IMR-90 (cell line): ENCODE data around the gene C21orf58. TPM values are rescaled to one million over a fixed set of nuclear protein-coding genes. Genes with fewer than 3 reads are reported as not detected.

ENCODE experiments used
- ATAC-seq: fragments of 200-7000 bp; cut with Tn5 transposase; 2 replicates; pipeline ENCODE4 v1.9.1; 2020; ENCODE audit warnings: low read depth, mild to moderate bottlenecking, moderate library complexity
- BruUV-seq: library from RNA; stranded (reverse); fragments of 400-500 nt; replicated peaks from 2 replicates; lab custom pipeline; 2021; lab: Mats Ljungman, UMichigan
- CTCF ChIA-PET: fragments of 300-600 bp; formaldehyde crosslinking; extraction: SDS; loops from one replicate; lab custom pipeline; 2021; ENCODE audit warnings: antibody characterized with exemption; lab: Yijun Ruan, JAX
- POLR2A ChIA-PET: fragments of 300-600 bp; sonication (Branson Sonifier 250); formaldehyde crosslinking; loops from one replicate; lab custom pipeline; 2022; ENCODE audit warnings: antibody characterized with exemption; ENCODE audit not compliant: unreplicated experiment; lab: Charles Lee
- DNase-seq: peaks from one replicate; pipeline ENCODE4 v3.0.0; 2013
- H2AFZ ChIP-seq: replicated peaks from 2 replicates; pipeline ENCODE3; 2013; ENCODE audit warnings: low read length, mild to moderate bottlenecking; ENCODE audit not compliant: poor library complexity
- H2AK5ac ChIP-seq: 2 replicates; pipeline ENCODE4 v1.6.1; 2013; ENCODE audit warnings: low read depth, low read length, inconsistent platforms
- H2AK9ac ChIP-seq: replicated peaks from 2 replicates; pipeline ENCODE3; 2013; ENCODE audit warnings: mild to moderate bottlenecking, low read depth, low read length, moderate library complexity; ENCODE audit not compliant: poor library complexity
- H2BK120ac ChIP-seq: 2 replicates; pipeline ENCODE4 v1.6.1; 2013; ENCODE audit warnings: low read depth, low read length, inconsistent platforms
- H2BK15ac ChIP-seq: 3 replicates; pipeline ENCODE4 v1.6.1; 2013; ENCODE audit warnings: low read depth, low read length, inconsistent platforms
- H2BK20ac ChIP-seq: 2 replicates; pipeline ENCODE4 v1.6.1; 2013; ENCODE audit warnings: low read depth, mild to moderate bottlenecking, inconsistent platforms, low read length, moderate library complexity
- H2BK5ac ChIP-seq: 2 replicates; pipeline ENCODE4 v1.6.1; 2013; ENCODE audit warnings: mild to moderate bottlenecking, low read depth, low read length, inconsistent platforms; ENCODE audit not compliant: poor library complexity, severe bottlenecking
- H3K14ac ChIP-seq: replicated peaks from 2 replicates; pipeline ENCODE4 v1.6.1; 2013; ENCODE audit warnings: low read depth, low read length, inconsistent platforms
- H3K18ac ChIP-seq: 2 replicates; pipeline ENCODE4 v1.6.1; 2013; ENCODE audit warnings: low read depth, low read length, control low read depth
- H3K23ac ChIP-seq: 2 replicates; pipeline ENCODE4 v1.6.1; 2013; ENCODE audit warnings: low read depth, low read length, inconsistent platforms
- H3K27ac ChIP-seq: 2 replicates; pipeline ENCODE4 v1.5.1; 2013; ENCODE audit warnings: mild to moderate bottlenecking, control low read depth, low read length; ENCODE audit not compliant: insufficient read depth
- H3K27me3 ChIP-seq: 2 replicates; pipeline ENCODE4 v1.6.1; 2013; ENCODE audit warnings: low read length; ENCODE audit not compliant: control insufficient read depth, insufficient read depth
- H3K36me3 ChIP-seq: 2 replicates; pipeline ENCODE4 v1.6.1; 2013; ENCODE audit warnings: low read length, mixed read lengths; ENCODE audit not compliant: control insufficient read depth, insufficient read depth
- H3K4ac ChIP-seq: 2 replicates; pipeline ENCODE4 v1.6.1; 2013; ENCODE audit warnings: low read depth, low read length, inconsistent platforms
- H3K4me1 ChIP-seq: 2 replicates; pipeline ENCODE4 v1.6.1; 2013; ENCODE audit warnings: low read length, mixed read lengths; ENCODE audit not compliant: control insufficient read depth, insufficient read depth
- H3K4me2 ChIP-seq: 2 replicates; pipeline ENCODE4 v1.6.1; 2013; ENCODE audit warnings: low read depth, mild to moderate bottlenecking, control low read depth, low read length, moderate library complexity
- H3K4me3 ChIP-seq: 2 replicates; pipeline ENCODE4 v1.5.1; 2013; ENCODE audit warnings: low read depth, mild to moderate bottlenecking, control low read depth, low read length, moderate library complexity; ENCODE audit not compliant: insufficient read depth
- H3K56ac ChIP-seq: 2 replicates; pipeline ENCODE4 v1.6.1; 2013; ENCODE audit warnings: low read length, inconsistent platforms; ENCODE audit not compliant: insufficient read depth; ENCODE audit errors: extremely low read depth
- H3K79me1 ChIP-seq, 2 experiments: 2 replicates each; pipeline ENCODE4 v1.6.1; 2013; ENCODE audit warnings: low read length in 2 of 2, inconsistent platforms in 1 of 2, low read depth in 1 of 2
- H3K9ac ChIP-seq: 2 replicates; pipeline ENCODE4 v1.6.1; 2013; ENCODE audit warnings: low read depth, low read length, control low read depth
- H3K9me1 ChIP-seq: 2 replicates; pipeline ENCODE4 v1.6.1; 2013; ENCODE audit warnings: low read length, inconsistent platforms; ENCODE audit not compliant: insufficient read depth
- H3K9me3 ChIP-seq: 2 replicates; pipeline ENCODE4 v1.6.1; 2013; ENCODE audit warnings: low read length; ENCODE audit not compliant: control insufficient read depth, insufficient read depth
- H4K20me1 ChIP-seq: 2 replicates; pipeline ENCODE4 v1.6.1; 2013; ENCODE audit warnings: low read length, inconsistent platforms; ENCODE audit not compliant: insufficient read depth
- H4K5ac ChIP-seq: 2 replicates; pipeline ENCODE4 v1.6.1; 2013; ENCODE audit warnings: mild to moderate bottlenecking, low read depth, low read length, control low read depth
- H4K8ac ChIP-seq, 2 experiments: 2 replicates each; pipeline ENCODE4 v1.6.1; 2013; ENCODE audit warnings: low read depth in 2 of 2, low read length in 2 of 2, control low read depth in 1 of 2, inconsistent platforms in 1 of 2
- H4K91ac ChIP-seq: 2 replicates; pipeline ENCODE4 v1.6.1; 2013; ENCODE audit warnings: low read depth, low read length, inconsistent platforms; ENCODE audit not compliant: insufficient read depth
- BHLHE40 ChIP-seq: fragments of 150-350 bp; IDR thresholded peaks from 2 replicates; pipeline ENCODE4 v1.6.1; 2016; ENCODE audit warnings: mild to moderate bottlenecking, low read depth, low read length
- CEBPB ChIP-seq: IDR thresholded peaks from 2 replicates; pipeline ENCODE4 v1.6.1; 2012; ENCODE audit warnings: low read depth, low read length, improper control_type of control experiment
- CHD1 ChIP-seq: IDR thresholded peaks from 2 replicates; pipeline ENCODE4 v1.6.1; 2012; ENCODE audit warnings: low read depth, low read length, improper control_type of control experiment
- CTCF ChIP-seq: conservative IDR thresholded peaks from 2 replicates; pipeline ENCODE4 v1.5.1; 2012; ENCODE audit warnings: mild to moderate bottlenecking, low read depth, low read length, improper control_type of control experiment
- ELK1 ChIP-seq: fragments of 150-350 bp; IDR thresholded peaks from 2 replicates; pipeline ENCODE4 v1.6.1; 2016; ENCODE audit warnings: low read depth, mild to moderate bottlenecking, low read length, moderate library complexity, borderline replicate concordance
- FOS ChIP-seq: fragments of 150-350 bp; IDR thresholded peaks from 2 replicates; pipeline ENCODE4 v1.6.1; 2016; ENCODE audit warnings: low read depth, low read length
- MAFK ChIP-seq: IDR thresholded peaks from 2 replicates; pipeline ENCODE4 v1.6.1; 2012; ENCODE audit warnings: low read depth, low read length, improper control_type of control experiment
- MAZ ChIP-seq: IDR thresholded peaks from 2 replicates; pipeline ENCODE4 v1.6.1; 2012; ENCODE audit warnings: low read depth, mild to moderate bottlenecking, low read length, improper control_type of control experiment, moderate library complexity, borderline replicate concordance
- MXI1 ChIP-seq: IDR thresholded peaks from 2 replicates; pipeline ENCODE4 v1.6.1; 2012; ENCODE audit warnings: low read depth, mild to moderate bottlenecking, low read length, moderate library complexity, borderline replicate concordance
- NFE2L2 ChIP-seq: fragments of 150-350 bp; IDR thresholded peaks from 2 replicates; pipeline ENCODE4 v1.6.1; 2016; ENCODE audit warnings: low read depth, mild to moderate bottlenecking, low read length
- POLR2A ChIP-seq: IDR thresholded peaks from 2 replicates; pipeline ENCODE4 v1.6.1; 2012; ENCODE audit warnings: mild to moderate bottlenecking, low read depth, low read length
- RCOR1 ChIP-seq: IDR thresholded peaks from 2 replicates; pipeline ENCODE4 v1.6.1; 2012; ENCODE audit warnings: mild to moderate bottlenecking, low read length, improper control_type of control experiment; ENCODE audit not compliant: insufficient replicate concordance
- RFX5 ChIP-seq: IDR thresholded peaks from 2 replicates; pipeline ENCODE4 v1.8.0; 2012; ENCODE audit warnings: low read depth, mild to moderate bottlenecking, low read length, moderate library complexity
- SMC3 ChIP-seq: fragments of 150-350 bp; IDR thresholded peaks from 2 replicates; pipeline ENCODE4 v1.6.1; 2016; ENCODE audit warnings: low read depth, mild to moderate bottlenecking, antibody characterized with exemption, low read length, moderate library complexity
- USF2 ChIP-seq: fragments of 150-350 bp; IDR thresholded peaks from 2 replicates; pipeline ENCODE4 v1.6.1; 2017; ENCODE audit warnings: mild to moderate bottlenecking, antibody characterized with exemption, low read length, low read depth
- WGBS, 2 experiments: methylation state at CpG; one replicate each; pipeline versions ENCODE4 v1.1.5 to v1.1.7; 2013; ENCODE audit warnings: missing lambda C conversion rate in 2 of 2; ENCODE audit not compliant: insufficient read length in 1 of 2; ENCODE audit errors: extremely low coverage in 2 of 2; 5-methylcytosine and 5-hydroxymethylcytosine counted together
- dilution Hi-C: fragments of 300-500 bp; cut with HindIII; formaldehyde crosslinking; loops from one replicate; pipeline ENCODE4 v1.14.3; 2018; ENCODE audit warnings: low sequenced_read_pairs; ENCODE audit not compliant: unreplicated experiment
- in situ Hi-C: fragments of 300-500 bp; cut with MboI; formaldehyde crosslinking; loops from 3 replicates; pipeline ENCODE4 v1.14.3; 2019; ENCODE audit warnings: low sequenced_read_pairs, inconsistent platforms, mixed read lengths
- intact Hi-C: fragments of 100-400 bp; cut with micrococcal nuclease; formaldehyde crosslinking; loops from 2 replicates; pipeline ENCODE4 v1.10.0; 2022
- polyA plus RNA-seq, 3 experiments: library from polyadenylated mRNA; depleted of rRNA; stranded (reverse); fragments of >200 nt; gene quantifications; 2 replicates each; pipeline ENCODE4 v1.2.3, GENCODE V29; 2012; ENCODE audit warnings: low replicate concordance in 1 of 3
- total RNA-seq: library from RNA; depleted of rRNA; stranded (reverse); fragments of >200 nt; gene quantifications from 2 replicates; pipeline ENCODE4 v1.2.3, GENCODE V29; 2012

The C21orf58 gene
- total and polyA plus RNA-seq, 2 of the 4 experiments (the other 2 are of a cell fraction) = 2.7 to 6.2 TPM

GRCh38 chr21:46252840-46253239 lies 70.8 kb downstream of the C21orf58 start:
- Histone ChIP-seq H3K36me3 (peaks cover 77% of the 10 kb centered on the region), H4K20me1 (no peaks in the 10 kb centered on the region; the same call in none of the 2 replicates), H2BK120ac (no peak overlapping the region), H2BK5ac (no peak overlapping the region), H3K4ac (no peak overlapping the region), H3K56ac (no peak overlapping the region), H3K79me1 (peaks cover 8 to 37% of the 10 kb centered on the region in 2 experiments), H2AFZ (no peak overlapping the region), H3K27ac (no peak overlapping the region), H3K4me2 (no peak overlapping the region), H3K14ac (no peak overlapping the region), H2BK15ac (no peak overlapping the region), H3K4me1 (no peaks in the 10 kb centered on the region), H3K9me3 (no peaks in the 10 kb centered on the region), H3K27me3 (no peaks in the 10 kb centered on the region), H3K4me3 (no peak overlapping the region), H4K8ac (no peak overlapping the region), H2AK5ac (no peak overlapping the region), H2AK9ac (no peak overlapping the region), H4K5ac (no peak overlapping the region), H4K91ac (no peak overlapping the region), H3K23ac (no peak overlapping the region), H3K9me1 (no peaks in the 10 kb centered on the region), H2BK20ac (no peak overlapping the region), H3K18ac (no peak overlapping the region), H3K9ac (no peak overlapping the region)
- intact Hi-C loops (no loop called here), in situ Hi-C loops (no loop called here), dilution Hi-C loops (no loop called here)
- TF ChIP-seq ELK1 (no peak), RCOR1 (no peak), BHLHE40 (no peak), CTCF (no peak), MXI1 (no peak), RFX5 (no peak), MAZ (no peak), NFE2L2 (no peak), CEBPB (no peak), CHD1 (no peak), FOS (no peak), SMC3 (no peak), POLR2A (no peak), USF2 (no peak), MAFK (no peak)
- no TSS peak for BruUV-seq
- no peak for ATAC-seq
- no CpG with 5 or more reads among the region's 4 CpGs for whole genome bisulfite sequencing, 2 experiments
- ChIA-PET CTCF (interaction anchor here (0.9 kb wide), 1 partner anchor 24 kb away, joined by 4 read pairs; the partner anchor contains the start of gene LSS), POLR2A (no interaction called here)
- DNase-seq = no peak
